Psoas muscle (tissue), 8 donors: ENCODE data around the gene DPAGT1. TPM values are rescaled to one million over a fixed set of nuclear protein-coding genes. Genes with fewer than 3 reads are reported as not detected.

Experiments
- ATAC-seq, 4 donors: fragments of 200-7000 bp; cut with Tn5 transposase; one replicate each; pipeline ENCODE4 v1.9.1; 2020; ENCODE audit warnings: moderate library complexity in 3 of 4, mild to moderate bottlenecking in 2 of 4
- DNase-seq, 2 donors: peaks; one replicate each; pipeline ENCODE4 v3.0.0-alpha.2; 2020
- H3K27ac ChIP-seq: fragments of 200-600 bp; one replicate; pipeline ENCODE4 v1.8.0; 2022
- H3K27me3 ChIP-seq, 3 donors: fragments of 200-600 bp in 1 of 3; one replicate each; pipeline versions ENCODE4 v1.6.1 to v1.8.0; 2013 to 2022; ENCODE audit warnings: low read length in 2 of 3, mild to moderate bottlenecking in 2 of 3, moderate library complexity in 1 of 3; ENCODE audit not compliant: insufficient read depth in 3 of 3
- H3K36me3 ChIP-seq, 2 donors: fragments of 200-600 bp in 1 of 2; one replicate each; pipeline versions ENCODE4 v1.6.1 to v1.8.0; 2013 to 2022; ENCODE audit warnings: low read depth in 1 of 2, mild to moderate bottlenecking in 1 of 2, moderate library complexity in 1 of 2; ENCODE audit not compliant: insufficient read depth in 1 of 2
- H3K4me1 ChIP-seq: fragments of 200-600 bp; one replicate; pipeline ENCODE4 v1.8.0; 2022
- H3K4me3 ChIP-seq: fragments of 200-600 bp; one replicate; pipeline ENCODE4 v1.8.0; 2022; ENCODE audit warnings: mild to moderate bottlenecking
- H3K9me3 ChIP-seq: fragments of 200-600 bp; one replicate; pipeline ENCODE4 v1.8.0; 2022
- WGBS, 3 donors: extraction: QIAGEN DNeasy Blood & Tissue Kit; methylation state at CpG; one replicate each; pipeline versions ENCODE4 v1.1.6 to v1.1.7; 2013; 5-methylcytosine and 5-hydroxymethylcytosine counted together
- intact Hi-C, 2 donors: fragments of 100-400 bp; cut with DNase I; formaldehyde crosslinking; loops; one replicate each; pipeline versions ENCODE4 v1.11.0 to v1.14.2; 2022
- long read RNA-seq, 2 donors: library from polyadenylated mRNA; unstranded; transcript quantifications; one replicate each; pipeline ENCODE4 v2.0.0, GENCODE V29; 2021
- polyA plus RNA-seq, 3 donors: library from polyadenylated mRNA; stranded (reverse); fragments of 200-250 nt; gene quantifications; one replicate each; pipeline ENCODE4 v1.2.3, GENCODE V29; 2013
- total RNA-seq, 4 donors: library from RNA; stranded (reverse); fragmentation: NEBNext Ultra II Directional in 2 of 4; extraction: Animal tissue kit (Norgen Biotek cat#: 25700) in 2 of 4; gene quantifications; one replicate each; pipeline versions ENCODE4 v1.2.1 to v1.2.4, GENCODE V29; 2021 to 2023
- TF ChIP-seq, protein P1 (sequence below): fragments of 200-600 bp; IDR thresholded peaks from one replicate; pipeline ENCODE4 v1.8.0; 2022; ENCODE audit warnings: antibody characterized with exemption
- donor health status: healthy with polysubstance abuse.
- donor health status: DM: no; HTN: no; CAD: no; lungs with moderate emphysema.
- donor health status: Bipolar disorder and iron deficiency.
- donor health status: healthy.
- donor health status: DM: yes; HTN: yes; CAD: no.
- donor health status: DM: no; HTN: no; CAD: no.
- donor health status: DM: no; HTN: no; CAD: no.
- donor health status: DM: yes; HTN: yes; CAD: no.

Gene DPAGT1
- total RNA-seq (10 to 100 TPM in 3 of 4 donors, 1 to 10 TPM in 1; 9.4 to 12.9 (median 12.3) TPM), polyA plus RNA-seq (10 to 100 TPM; 12.1 to 38.7 (median 27.3) TPM)
- long read RNA-seq, donor 1, partial matches to known transcripts, result 0 of 4 reads
- long read RNA-seq, donor 1, other reads (novel, unspliced or antisense), result 0 of 4 reads
- long read RNA-seq, donor 2, partial matches to known transcripts, result 1 of 6 reads
- long read RNA-seq, donor 2, other reads (novel, unspliced or antisense), result 1 of 6 reads

DNA sequence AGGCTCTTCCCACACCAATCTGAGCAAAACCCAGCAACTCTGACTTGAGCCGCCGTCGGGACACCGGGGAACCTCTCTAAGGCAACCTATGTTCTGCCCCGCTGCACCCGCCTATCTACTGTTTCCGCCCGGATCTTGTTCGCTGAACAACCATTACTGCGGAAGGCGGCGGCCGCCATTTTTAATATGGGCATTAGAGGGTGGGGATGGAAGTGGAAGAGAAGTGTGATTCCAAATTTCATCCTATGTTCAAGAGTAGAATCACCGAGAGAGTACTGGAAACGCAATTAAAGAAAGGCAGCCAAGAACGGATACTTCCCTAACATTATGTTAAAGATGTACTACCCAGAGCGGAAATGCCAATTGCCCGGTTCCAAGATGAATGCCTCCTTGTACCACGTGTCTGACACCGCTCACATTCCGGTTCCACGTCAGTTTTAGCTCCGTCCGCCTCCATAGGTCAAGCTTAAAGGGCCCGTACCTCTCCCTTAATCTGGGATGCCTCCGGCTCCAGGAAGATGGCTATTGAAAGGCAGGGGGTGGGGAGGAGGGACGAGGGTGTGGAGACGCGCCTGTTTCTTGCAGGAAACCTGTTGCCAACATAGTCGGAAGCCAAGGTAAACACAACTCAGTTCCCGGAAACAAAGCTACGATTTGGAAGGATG, at the start of gene DPAGT1:
TSS of gene DPAGT1 (minus strand) at position 95 of the 665 bp plus-strand sequence. CDS start 198 bp downstream, outside the sequence.
- Histone ChIP-seq H3K27me3 (no peaks in the 10 kb centered on the region), H3K4me3 (peak within 1 kb of the TSS; percentile 97), H3K4me1 (peaks cover 31% of the 10 kb centered on the region), H3K27ac (peak within 1 kb of the TSS; percentile 90), H3K36me3 (peaks cover 4 to 27% of the 10 kb centered on the region in 2 donors), H3K9me3 (no peaks in the 10 kb centered on the region)
- 0 to 1% (median 0%) methylated on average over 32 of the region's 32 CpGs for WGBS, 3 donors
- ATAC-seq (peak; percentile 95 to 96 (median 96)), DNase-seq (peak; percentile 84 to 90)
- intact Hi-C loops, result loop anchor here in 1 of 2 donors (5.0 kb wide), 1 partner anchor 95 kb away; no protein-coding TSS in a partner anchor
- TF ChIP-seq, protein P1, sequence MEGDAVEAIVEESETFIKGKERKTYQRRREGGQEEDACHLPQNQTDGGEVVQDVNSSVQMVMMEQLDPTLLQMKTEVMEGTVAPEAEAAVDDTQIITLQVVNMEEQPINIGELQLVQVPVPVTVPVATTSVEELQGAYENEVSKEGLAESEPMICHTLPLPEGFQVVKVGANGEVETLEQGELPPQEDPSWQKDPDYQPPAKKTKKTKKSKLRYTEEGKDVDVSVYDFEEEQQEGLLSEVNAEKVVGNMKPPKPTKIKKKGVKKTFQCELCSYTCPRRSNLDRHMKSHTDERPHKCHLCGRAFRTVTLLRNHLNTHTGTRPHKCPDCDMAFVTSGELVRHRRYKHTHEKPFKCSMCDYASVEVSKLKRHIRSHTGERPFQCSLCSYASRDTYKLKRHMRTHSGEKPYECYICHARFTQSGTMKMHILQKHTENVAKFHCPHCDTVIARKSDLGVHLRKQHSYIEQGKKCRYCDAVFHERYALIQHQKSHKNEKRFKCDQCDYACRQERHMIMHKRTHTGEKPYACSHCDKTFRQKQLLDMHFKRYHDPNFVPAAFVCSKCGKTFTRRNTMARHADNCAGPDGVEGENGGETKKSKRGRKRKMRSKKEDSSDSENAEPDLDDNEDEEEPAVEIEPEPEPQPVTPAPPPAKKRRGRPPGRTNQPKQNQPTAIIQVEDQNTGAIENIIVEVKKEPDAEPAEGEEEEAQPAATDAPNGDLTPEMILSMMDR, result no peak

DNA sequence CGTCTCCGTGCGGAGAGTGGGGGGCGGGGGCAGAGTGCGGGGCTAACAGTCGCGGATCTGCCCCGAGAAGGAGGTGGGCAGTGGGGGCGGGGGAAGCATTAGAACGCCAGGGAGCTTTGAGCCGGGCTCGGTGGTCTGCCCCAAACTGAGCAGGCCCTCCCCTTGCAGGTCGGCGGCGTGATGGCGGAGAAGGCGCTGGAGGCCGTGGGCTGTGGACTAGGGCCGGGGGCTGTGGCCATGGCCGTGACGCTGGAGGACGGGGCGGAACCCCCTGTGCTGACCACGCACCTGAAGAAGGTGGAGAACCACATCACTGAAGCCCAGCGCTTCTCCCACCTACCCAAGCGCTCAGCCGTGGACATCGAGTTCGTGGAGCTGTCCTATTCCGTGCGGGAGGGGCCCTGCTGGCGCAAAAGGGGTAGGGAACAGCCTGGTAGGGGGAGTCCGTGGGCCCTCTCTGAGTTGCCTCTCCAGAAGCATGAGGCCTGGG, 48.2 kb upstream of the DPAGT1 start:
- Histone ChIP-seq H3K36me3 (no peaks in the 10 kb centered on the region), H3K9me3 (no peaks in the 10 kb centered on the region), H3K27ac (no peak overlapping the region), H3K27me3 (peaks cover 0 to 10% (median 0%) of the 10 kb centered on the region in 3 donors), H3K4me3 (peak overlapping the region; percentile 77), H3K4me1 (peaks cover 9% of the 10 kb centered on the region)
- DNase-seq (no peak), ATAC-seq (no peak)
- TF ChIP-seq, protein P1, result no peak
- 41 to 46% (median 46%) methylated on average over 29 to 33 of the region's 33 CpGs for WGBS, 3 donors
- intact Hi-C loops, result loop anchor here (5.0 to 10.0 kb wide), 3 partner anchors 42 to 175 kb away; no protein-coding TSS in a partner anchor

DNA sequence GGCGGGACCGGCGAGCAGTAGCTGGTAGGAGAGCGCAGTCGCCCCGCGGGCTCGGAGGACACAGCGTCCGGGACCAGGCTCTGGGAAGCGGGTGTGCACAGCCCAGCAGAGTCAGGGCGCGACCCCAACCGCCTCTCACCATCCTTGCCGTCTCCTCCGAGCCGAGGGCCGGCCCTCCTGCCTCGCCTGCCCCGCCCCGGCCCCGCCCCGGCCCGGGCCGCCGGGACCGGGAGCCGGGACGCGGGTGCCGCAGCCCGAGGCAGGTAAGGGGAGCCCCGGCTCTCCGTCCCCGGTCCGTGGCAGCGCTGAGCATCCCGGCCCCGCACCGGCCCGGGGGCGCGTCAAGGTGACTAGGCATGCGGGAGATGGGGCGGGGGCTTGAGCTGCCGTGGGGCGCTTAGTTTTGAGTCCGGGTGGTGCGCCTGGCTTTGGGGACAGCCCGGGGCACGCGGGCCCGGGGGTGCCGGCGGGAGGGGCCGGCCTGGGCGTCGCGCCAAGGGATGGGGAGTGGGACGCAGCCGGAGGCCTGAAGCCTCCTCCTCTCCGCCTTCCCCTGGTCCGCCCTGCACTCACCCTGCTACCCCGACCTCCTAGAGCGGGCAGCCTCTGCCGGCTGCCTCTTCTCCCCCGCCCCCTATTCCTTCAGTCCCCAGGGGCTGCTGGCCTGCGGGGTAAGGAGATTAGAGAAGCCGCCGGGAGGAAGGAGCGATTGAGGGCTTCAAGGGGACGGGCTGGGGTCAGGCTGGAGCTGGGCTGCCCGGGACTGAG, 47.5 kb upstream of the DPAGT1 start, which contains the start of gene ABCG4:
TSS of gene ABCG4 (plus strand) at position 35 of the 768 bp plus-strand sequence. CDS start 914 bp downstream, outside the sequence.
- 1 to 2% (median 1%) methylated on average over 33 to 73 of the region's 73 CpGs for WGBS, 3 donors
- intact Hi-C loops, result loop anchor here (5.0 to 10.0 kb wide), 3 partner anchors 43 to 176 kb away; no protein-coding TSS in a partner anchor
- H3K4me3 ChIP-seq, result peak within 1 kb of the TSS; percentile 77

DNA sequence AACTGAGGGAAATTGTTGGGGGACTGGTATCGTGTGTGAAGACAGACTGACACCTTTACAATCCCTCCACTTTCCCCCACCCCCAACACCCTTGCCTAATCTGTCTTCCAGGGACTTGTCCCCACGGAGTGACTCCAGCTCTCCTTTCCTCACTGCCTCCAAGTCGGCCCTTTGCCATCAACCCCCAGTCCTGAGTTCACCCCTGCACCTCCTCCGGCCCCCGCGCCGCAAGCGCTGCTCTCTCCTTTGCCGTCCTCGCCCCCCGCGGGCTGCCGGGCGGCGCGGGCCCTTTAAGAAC, 47.0 kb upstream of the DPAGT1 start:
- H3K9me3 ChIP-seq, result no peaks in the 10 kb centered on the region
- peaks cover 9% of the 10 kb centered on the region for H3K4me1 ChIP-seq
- intact Hi-C loops, result loop anchor here (5.0 to 10.0 kb wide), 3 partner anchors 44 to 176 kb away; no protein-coding TSS in a partner anchor
- DNase-seq (no peak), ATAC-seq (no peak)
- 0 to 1% (median 1%) methylated on average over 15 to 16 of the region's 16 CpGs for WGBS, 3 donors
- H3K27ac ChIP-seq, result no peak overlapping the region
- TF ChIP-seq, protein P1, result no peak
- peak overlapping the region; percentile 77 for H3K4me3 ChIP-seq
- no peaks in the 10 kb centered on the region for H3K36me3 ChIP-seq
- H3K27me3 ChIP-seq, result peaks cover 0 to 10% (median 0%) of the 10 kb centered on the region in 3 donors

More for the DNA sequence above, 47.5 kb upstream of the DPAGT1 start, which contains the start of gene ABCG4:
- TF ChIP-seq, protein P1, result no peak
- peaks cover 0 to 10% (median 0%) of the 10 kb centered on the region in 3 donors for H3K27me3 ChIP-seq
- H3K9me3 ChIP-seq, result no peaks in the 10 kb centered on the region
- H3K36me3 ChIP-seq, result no peaks in the 10 kb centered on the region
- DNase-seq, result peak in 1 of 2 donors; percentile 33
- H3K27ac ChIP-seq, result no peak within 1 kb of the TSS
- ATAC-seq, result peak; percentile 44 to 70 (median 54)
- H3K4me1 ChIP-seq, result peaks cover 9% of the 10 kb centered on the region
